Neutrophil (primary cell): ENCODE data around the gene STK11IP.

Experiments
- H3K27ac ChIP-seq: fragments of 200-600 bp; sonication (generic); 2 replicates; pipeline ENCODE4 v1.5.1; 2016; ENCODE audit warnings: mild to moderate bottlenecking, moderate library complexity
- H3K27me3 ChIP-seq: fragments of 200-600 bp; sonication (generic); 2 replicates; pipeline ENCODE4 v1.6.0; 2016; ENCODE audit warnings: mild to moderate bottlenecking
- H3K36me3 ChIP-seq: fragments of 200-600 bp; sonication (generic); 2 replicates; pipeline ENCODE4 v1.5.1; 2017
- H3K4me1 ChIP-seq, 2 experiments: fragments of 200-600 bp in 1 of 2; sonication (generic) in 1 of 2; 1 replicate in 1 of 2; 2 replicates in 1 of 2; pipeline versions ENCODE4 v1.5.1 to v1.6.1; 2013 to 2016; ENCODE audit warnings: low read depth in 1 of 2, low read length in 1 of 2, mild to moderate bottlenecking in 1 of 2, moderate library complexity in 1 of 2; ENCODE audit not compliant: control insufficient read depth in 1 of 2, insufficient read depth in 1 of 2
- H3K4me3 ChIP-seq, 2 experiments: fragments of 200-600 bp in 1 of 2; sonication (generic) in 1 of 2; 1 replicate in 1 of 2; 2 replicates in 1 of 2; pipeline ENCODE4 v1.5.1; 2013 to 2016; ENCODE audit warnings: low read depth in 1 of 2, low read length in 1 of 2, mild to moderate bottlenecking in 1 of 2, moderate library complexity in 1 of 2
- H3K9me3 ChIP-seq: fragments of 200-600 bp; sonication (generic); 2 replicates; pipeline ENCODE4 v1.5.1; 2016
- TF ChIP-seq, protein P1 (sequence below): fragments of 200-600 bp; sonication (generic); IDR thresholded peaks from 2 replicates; pipeline ENCODE4 v1.5.1; 2016; ENCODE audit warnings: antibody characterized with exemption

The STK11IP gene

DNA sequence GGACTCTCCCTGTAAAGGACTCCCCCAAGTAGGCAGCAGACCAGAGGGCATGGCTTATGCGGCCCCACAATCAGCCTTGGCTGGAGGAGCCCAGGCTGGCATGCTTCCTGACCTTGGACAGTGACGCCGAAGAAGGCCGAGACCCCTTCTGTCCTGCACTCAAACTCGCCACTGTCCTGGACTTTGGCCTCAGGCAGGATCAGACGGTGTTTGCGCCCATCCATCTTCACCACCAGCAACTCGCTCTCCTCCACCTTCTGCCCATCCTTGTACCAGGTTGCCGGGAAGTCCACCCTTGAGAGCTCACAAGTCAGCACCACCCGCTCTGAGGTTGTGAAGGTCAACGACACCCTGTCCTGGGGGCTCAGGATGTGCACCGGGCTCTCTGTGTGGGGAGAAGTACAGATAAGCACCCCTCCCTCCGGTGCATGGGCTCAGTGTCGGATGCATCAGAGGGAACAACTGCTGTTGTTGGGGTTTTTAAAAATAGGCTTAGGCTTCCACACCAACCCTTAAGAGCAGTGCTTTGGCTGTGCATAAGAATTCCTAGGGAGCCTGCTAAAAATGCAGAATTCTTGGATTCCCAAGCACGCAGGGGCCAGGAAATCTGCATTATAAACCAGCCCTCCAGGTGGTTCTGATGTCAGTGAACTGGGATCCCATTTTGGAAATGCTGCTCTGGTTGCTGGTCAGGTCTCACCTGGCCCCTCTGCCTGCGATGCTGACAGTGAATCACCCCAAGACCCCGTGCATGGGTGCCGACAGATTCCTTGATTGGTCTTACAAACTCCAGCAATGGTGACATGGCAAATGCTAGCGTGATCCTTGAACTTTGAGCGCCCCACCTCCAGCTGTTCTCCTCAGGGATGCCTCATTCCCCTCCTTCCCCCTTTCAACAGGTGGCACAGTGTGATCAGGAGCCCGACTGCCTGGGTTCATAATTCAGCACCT, 32.3 kb upstream of the STK11IP start:
- Histone ChIP-seq H3K4me1 (no peaks in the 10 kb centered on the region), H3K27ac (no peak overlapping the region), H3K27me3 (peaks cover 37% of the 10 kb centered on the region), H3K36me3 (no peaks in the 10 kb centered on the region), H3K9me3 (no peaks in the 10 kb centered on the region), H3K4me3 (no peak overlapping the region)
- TF ChIP-seq, protein P1, sequence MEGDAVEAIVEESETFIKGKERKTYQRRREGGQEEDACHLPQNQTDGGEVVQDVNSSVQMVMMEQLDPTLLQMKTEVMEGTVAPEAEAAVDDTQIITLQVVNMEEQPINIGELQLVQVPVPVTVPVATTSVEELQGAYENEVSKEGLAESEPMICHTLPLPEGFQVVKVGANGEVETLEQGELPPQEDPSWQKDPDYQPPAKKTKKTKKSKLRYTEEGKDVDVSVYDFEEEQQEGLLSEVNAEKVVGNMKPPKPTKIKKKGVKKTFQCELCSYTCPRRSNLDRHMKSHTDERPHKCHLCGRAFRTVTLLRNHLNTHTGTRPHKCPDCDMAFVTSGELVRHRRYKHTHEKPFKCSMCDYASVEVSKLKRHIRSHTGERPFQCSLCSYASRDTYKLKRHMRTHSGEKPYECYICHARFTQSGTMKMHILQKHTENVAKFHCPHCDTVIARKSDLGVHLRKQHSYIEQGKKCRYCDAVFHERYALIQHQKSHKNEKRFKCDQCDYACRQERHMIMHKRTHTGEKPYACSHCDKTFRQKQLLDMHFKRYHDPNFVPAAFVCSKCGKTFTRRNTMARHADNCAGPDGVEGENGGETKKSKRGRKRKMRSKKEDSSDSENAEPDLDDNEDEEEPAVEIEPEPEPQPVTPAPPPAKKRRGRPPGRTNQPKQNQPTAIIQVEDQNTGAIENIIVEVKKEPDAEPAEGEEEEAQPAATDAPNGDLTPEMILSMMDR = no peak

DNA sequence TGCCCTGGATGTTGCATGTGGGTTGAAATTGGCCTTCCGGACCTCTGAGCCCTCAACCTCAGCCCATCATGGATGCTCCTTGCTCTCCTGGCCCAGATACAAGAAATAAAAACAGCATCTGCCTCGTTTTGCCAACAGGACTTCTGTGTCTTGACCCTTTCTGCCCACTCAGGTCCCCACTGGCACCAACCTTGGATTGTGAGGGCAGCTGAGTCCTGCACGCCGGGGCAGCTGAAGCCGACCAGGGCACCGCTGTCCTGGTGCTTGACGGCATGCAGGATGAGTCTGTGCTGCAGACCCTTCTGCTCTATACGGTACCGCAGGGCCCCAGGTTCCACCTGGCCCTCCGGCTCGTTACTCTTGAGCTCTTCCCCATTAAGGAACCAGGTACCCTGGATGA, 31.0 kb upstream of the STK11IP start:
- Histone ChIP-seq H3K36me3 (no peaks in the 10 kb centered on the region), H3K4me3 (no peak overlapping the region), H3K4me1 (peaks cover 0 to 10% of the 10 kb centered on the region in 2 experiments), H3K9me3 (no peaks in the 10 kb centered on the region), H3K27ac (no peak overlapping the region), H3K27me3 (peaks cover 50% of the 10 kb centered on the region)
- TF ChIP-seq, protein P1 = no peak

DNA sequence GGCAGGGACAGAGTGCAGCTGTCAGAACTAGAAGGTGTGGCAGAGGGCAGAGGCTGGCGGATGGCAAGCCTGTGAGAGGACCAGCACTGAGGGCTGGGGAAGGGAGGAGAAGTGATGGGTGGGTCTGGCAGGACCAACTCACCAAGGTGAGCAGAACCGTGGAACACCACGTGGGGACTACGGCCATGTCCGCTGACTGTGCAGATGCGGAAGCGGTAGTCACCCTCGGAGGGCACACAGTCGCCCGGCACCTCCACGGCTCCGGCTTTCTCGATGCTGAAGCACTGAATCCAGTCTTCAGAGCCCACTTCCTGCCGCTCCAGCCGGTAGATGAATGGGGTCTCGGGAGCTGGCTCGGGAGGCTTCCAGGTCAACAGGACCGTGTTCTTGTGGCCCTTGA, 30.5 kb upstream of the STK11IP start:
- TF ChIP-seq, protein P1 = no peak
- Histone ChIP-seq H3K27me3 (peaks cover 55% of the 10 kb centered on the region), H3K4me3 (no peak overlapping the region), H3K4me1 (peaks cover 0 to 10% of the 10 kb centered on the region in 2 experiments), H3K9me3 (no peaks in the 10 kb centered on the region), H3K27ac (no peak overlapping the region), H3K36me3 (no peaks in the 10 kb centered on the region)

DNA sequence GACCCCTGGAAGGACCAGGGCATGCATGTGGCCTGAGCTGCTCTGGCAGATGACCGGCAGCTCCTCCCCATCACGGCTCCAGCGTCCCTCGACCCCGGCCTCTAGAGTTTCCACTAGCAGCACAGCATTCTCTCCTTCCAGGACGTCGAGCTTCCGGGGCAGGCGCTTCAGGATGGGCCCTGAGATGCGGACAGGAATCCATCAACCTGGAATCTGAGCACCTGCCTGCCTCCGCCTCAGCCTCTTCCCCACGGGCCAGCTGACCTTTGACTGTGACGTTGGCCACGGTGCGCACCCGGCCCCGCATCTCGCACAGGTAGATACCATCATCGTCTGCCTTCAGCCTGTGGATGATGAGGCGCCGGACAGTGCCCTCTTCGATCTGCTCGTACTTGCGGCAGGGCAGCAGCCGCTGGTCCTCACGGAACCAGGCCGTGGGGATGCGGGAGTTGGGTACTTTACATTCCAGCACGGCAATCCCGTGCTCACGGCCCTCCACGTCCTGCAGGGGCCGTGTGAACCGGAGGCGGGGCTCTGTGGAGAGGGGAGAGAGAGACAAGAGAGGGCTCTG, 29.8 kb upstream of the STK11IP start:
- peaks cover 62% of the 10 kb centered on the region for H3K27me3 ChIP-seq
- TF ChIP-seq, protein P1 = no peak
- H3K36me3 ChIP-seq = no peaks in the 10 kb centered on the region

DNA sequence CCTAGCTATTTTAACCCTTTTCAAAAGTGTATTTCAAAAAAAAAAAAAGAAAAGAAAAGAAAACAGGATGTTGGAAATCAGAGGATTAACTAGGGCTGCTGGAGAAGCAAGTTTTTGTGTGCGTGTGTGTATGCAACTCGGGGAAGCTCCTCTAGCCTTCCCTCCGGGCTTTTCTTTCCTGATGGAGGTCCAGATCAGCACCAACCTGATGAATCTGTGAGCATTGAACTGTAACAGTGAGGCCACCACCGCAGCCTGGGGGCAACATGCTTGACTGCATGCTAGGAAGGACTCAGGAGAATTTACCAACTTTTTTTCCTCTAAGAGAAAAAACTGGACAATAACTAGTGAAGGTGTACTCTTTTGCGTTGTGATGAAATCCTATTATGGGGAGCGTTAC, 28.6 kb upstream of the STK11IP start:
- no peaks in the 10 kb centered on the region for H3K36me3 ChIP-seq
- H3K9me3 ChIP-seq = no peaks in the 10 kb centered on the region
- H3K27ac ChIP-seq = no peak overlapping the region
- peaks cover 0 to 10% of the 10 kb centered on the region in 2 experiments for H3K4me1 ChIP-seq
- H3K4me3 ChIP-seq = no peak overlapping the region
- H3K27me3 ChIP-seq = peaks cover 74% of the 10 kb centered on the region
- TF ChIP-seq, protein P1 = no peak

More for the DNA sequence above, 29.8 kb upstream of the STK11IP start:
- H3K4me3 ChIP-seq = no peak overlapping the region
- peaks cover 0 to 10% of the 10 kb centered on the region in 2 experiments for H3K4me1 ChIP-seq
- no peaks in the 10 kb centered on the region for H3K9me3 ChIP-seq
- no peak overlapping the region for H3K27ac ChIP-seq
